ENCODE measurements around the gene FAM20B.
"Not testable (repeated sequence)": the region's sequence is repeated elsewhere in the genome, so short reads cannot be mapped to it uniquely, and the experiment has no call there.

FAM20B gene

DNA sequence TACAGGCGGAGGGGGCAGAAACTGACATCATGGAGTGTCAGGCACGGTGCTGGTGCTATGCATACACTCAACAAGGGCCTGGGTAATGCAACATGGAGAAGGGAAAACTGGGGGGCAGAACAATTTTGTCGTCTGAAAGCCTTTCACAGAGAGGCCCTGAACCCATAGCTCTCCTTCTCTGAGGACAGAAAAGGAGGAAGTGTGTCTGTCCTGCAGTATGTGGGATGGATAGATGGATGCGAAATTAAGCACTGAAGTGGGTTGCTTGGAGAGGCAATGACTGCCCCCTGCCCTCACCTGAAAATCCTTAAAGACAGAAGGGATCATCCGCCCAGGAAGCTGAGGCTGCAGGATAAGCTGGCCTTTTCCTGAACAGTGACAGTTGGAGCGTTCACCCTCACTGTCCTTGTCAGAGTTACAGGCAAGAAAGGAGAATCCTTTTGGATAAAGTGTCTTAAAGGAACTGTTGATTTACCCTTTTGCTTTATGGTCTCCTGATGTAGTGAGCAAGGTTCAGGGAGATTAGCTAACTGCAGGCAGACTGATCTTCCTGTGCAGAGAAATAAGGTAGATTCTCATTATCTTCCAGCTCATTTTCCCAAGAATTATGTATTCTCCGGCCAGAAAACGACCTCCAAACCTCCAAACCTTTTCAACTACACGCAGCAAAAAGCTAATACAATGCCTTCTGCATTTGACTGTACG lies 1.6 kb upstream of the FAM20B start:
- no peak for DNase-seq

GRCh38 chr1:179025975-179026812 lies 500 bp downstream of the FAM20B start:
- DNase-seq: peak in 51 of 56 donors; percentile 10 to 85 (median 63)

- no peak for DNase-seq
These were observed 1.3 kb downstream of the FAM20B start for GRCh38 chr1:179026813-179027669.

GRCh38 chr1:179029321-179029759 lies 3.6 kb downstream of the FAM20B start:
- no peak for DNase-seq

DNA sequence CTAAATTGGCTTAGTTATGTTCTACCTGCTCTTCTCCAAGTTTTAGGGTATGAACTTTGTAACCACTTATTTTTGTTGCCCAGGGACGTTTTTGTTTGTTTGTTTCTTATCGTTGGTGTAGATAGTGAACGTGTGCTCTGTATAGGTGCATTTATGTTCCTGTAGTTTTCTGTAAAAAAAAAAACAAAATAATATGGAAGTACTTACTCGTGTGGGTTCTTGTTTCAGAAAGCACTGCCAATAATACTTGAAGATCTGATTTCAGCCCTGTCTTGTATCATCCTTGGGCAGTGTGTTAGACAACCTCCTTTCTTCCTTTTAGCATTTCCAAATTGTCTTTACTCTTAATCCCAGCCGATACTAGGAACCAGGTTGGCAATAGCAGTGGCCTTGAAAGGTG lies 4.4 kb downstream of the FAM20B start:
- no peak for DNase-seq

DNA sequence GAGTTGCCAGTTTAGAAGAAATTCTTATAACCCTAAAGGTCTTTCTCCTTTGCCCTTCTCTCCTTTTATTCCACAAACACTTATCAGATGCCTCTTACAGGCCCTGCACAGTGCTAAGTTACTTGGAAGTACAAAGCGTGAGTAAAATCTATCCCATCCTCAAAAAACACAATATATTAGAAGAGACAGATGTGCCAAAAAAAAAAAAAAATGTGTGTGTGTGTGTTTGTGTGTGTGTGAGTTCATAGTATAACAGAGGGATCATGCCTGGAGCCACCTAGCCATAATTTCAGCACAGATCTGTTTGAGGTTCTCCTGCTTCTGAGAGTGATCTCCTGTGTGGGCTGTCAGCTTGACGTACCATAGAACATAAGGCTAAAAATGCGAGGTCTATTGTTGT lies 5.0 kb downstream of the FAM20B start:
- no peak for DNase-seq

DNA sequence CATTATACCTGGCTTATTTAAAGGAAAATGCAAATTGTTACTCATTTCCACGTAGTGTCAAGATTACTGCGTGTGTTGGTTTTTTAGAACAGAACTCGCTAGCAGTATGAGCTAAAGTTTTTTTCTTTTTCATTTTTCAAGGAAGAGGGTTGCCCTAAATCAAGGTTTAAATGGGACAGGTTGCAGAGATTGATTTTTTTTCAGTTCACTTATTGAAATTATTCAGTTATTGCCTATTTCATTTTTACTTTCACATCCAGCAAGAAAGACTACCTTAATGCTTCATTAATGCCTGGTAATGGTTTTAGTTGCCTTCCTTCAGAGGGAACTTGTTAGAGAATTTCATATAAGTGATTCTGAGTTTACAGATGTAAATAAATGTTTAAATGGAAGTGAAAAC lies 5.6 kb downstream of the FAM20B start:
- no peak for DNase-seq

GRCh38 chr1:179031855-179032513 lies 6.3 kb downstream of the FAM20B start:
- DNase-seq: no peak

GRCh38 chr1:179034720-179035119 lies 9.0 kb downstream of the FAM20B start:
- DNase-seq: no peak

GRCh38 chr1:179036844-179037465 lies 11.3 kb downstream of the FAM20B start:
- DNase-seq: no peak

GRCh38 chr1:179038528-179039281 lies 13.0 kb downstream of the FAM20B start:
- no peak for DNase-seq

GRCh38 chr1:179039502-179040174 lies 13.9 kb downstream of the FAM20B start:
- not testable (repeated sequence) for DNase-seq

GRCh38 chr1:179040175-179040551 lies 14.5 kb downstream of the FAM20B start:
- DNase-seq: not testable (repeated sequence)

DNA sequence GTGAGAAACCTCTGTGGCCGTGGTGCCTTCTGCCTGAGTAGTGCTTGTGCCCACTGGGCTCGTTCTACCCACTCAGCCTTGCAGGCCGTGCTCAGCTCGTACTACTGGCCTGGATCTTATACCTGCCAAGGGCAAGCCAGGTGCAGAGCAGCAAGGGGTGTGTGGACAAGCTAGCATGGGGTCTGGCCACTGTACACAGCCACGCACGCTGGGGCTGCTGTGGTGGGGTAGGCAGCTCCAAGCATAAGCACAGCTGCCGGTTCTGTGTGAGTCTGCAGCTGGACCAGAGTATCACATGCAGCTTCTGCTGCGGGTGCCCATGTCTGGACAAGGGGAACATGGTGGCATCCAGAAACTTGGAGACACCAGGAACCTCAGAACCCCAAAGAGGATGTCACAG lies 16.4 kb downstream of the FAM20B start:
- no peak for DNase-seq

DNA sequence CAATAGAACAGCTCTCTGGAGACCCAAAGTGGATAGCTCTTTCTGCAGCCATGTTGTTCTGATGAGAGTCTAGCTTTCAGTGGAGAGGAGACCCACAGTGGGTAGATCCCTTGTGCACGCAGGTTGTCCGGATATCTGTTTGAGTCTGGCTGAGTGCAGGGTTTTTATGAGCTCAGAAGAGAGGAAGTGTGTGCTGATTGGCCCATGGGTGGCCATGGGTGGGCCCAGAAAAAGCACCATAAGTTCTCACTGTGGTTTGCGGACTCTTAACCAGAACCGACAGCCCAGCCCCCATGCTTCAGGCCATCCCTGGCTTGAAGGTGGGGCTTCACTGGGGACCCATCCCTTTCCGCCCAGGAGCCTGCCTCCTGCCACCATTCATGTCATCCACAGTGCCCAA lies 17.0 kb downstream of the FAM20B start:
- no peak for DNase-seq

DNA sequence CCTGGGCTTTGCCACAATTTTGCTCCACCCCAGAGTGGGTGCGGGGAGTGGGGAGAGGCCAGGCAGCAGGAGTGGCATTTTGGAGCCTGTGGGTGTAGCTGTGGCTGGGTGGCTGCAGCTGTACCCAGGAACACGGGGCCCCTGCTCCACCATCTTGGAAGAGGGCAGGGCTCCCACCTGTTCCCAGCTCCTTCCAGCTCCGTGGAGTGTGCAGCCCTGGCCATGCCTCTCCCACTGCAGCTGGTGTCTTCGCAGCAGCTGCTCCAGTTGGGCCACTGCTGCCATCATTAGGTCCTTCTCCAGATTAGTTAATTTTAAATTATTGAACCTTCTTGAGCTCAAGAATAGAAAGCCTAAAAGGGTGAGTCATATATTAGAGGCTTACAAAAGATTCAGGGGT lies 17.6 kb downstream of the FAM20B start:
- DNase-seq: no peak

DNA sequence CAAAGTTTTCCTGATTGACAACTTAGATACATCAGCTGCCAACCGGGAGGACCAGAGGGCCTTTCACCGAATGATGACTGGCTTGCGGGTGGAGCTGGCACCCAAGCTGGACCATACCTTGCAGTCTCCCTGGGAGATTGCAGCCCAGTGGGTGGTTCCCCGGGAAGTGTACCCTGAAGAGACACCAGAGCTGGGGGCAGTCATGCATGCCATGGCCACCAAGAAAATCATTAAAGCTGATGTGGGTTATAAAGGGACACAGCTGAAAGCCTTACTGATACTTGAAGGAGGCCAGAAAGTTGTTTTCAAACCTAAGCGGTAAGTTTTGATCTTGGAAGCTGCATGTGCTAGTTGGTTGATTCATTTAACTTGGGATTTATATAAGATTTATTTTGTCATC lies 18.2 kb downstream of the FAM20B start:
- DNase-seq: no peak

DNA sequence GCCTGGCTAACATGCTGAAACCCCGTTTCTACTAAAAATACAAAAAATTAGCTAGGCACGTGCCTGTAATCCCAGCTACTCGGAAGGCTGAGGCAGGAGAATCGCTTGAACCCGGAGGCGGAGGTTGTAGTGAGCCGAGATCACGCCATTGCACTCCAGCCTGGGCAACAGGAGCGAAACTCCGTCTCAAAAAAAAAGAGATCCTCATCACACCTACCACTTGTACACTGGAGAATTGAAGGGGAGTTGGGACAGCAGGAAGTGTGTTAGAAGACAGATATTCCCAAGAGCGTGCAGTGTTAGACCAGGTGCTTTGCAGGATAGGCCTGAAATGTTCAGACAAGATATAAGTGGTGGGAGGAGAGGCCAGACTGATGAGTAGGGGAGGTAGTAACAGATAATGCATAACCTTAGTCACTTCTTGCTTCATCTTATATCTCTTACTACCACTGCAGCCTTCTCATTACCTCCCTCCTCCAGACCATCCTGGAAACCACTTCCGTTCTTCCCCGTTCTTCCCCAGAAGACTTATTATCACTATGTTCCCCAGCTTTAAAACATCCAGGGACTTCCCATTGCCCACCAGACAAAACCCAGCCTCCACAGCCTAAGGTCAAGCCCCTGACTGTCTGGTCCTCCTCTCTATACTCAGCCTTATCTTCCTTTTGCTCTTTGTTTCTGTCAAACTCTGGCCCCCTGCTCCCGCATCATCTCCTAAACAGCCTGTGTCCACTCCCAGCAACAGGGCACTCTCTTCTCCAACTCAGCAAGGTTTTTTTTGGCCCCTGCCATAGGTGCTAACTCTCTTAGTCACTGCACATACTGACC lies 21.3 kb downstream of the FAM20B start:
- DNase-seq: no peak

DNA sequence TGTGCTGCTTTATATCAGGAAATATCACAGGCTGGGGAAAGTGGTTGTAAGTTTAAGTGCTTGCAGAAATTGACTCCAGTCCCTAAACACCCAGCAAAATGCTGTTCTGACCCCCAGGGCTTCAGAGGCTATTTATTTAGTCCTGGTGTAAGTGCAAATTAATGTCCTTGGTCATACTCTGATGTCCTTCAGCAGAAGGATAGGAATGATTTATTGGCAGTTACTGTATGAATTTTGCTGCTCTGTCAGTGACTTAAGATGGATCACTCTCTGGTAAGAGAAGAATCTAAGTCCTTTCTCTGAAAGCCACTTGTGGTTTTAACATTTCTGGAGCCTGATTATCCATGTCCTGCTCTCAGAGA lies 21.9 kb downstream of the FAM20B start:
- DNase-seq: no peak
